ENCODE measurements around the gene GABRQ.

GRCh38 chrX:152588206-152588605 lies 49.5 kb upstream of the GABRQ start:
- no peak for TF ChIP-seq EZH2 (IDR thresholded peaks at IDR 0.05; ENCODE audit: low read depth)
- no peak for TF ChIP-seq CTCF (conservative IDR thresholded peaks at IDR 0.05)

Data from PC-9 (cell line).